OCI-LY3 (cell line): ENCODE results near the gene LGALSL.

Experiments used
- H2AFZ ChIP-seq: fragments of 200-600, 300-600 bp; shearing (Covaris generic); 2 replicates; pipeline ENCODE4 v1.6.0; 2014; ENCODE audit warnings: antibody characterized with exemption, low read depth, low read length
- H3K27ac ChIP-seq: fragments of 200-600, 300-600 bp; sonication (generic); 2 replicates; pipeline ENCODE4 v1.5.1; 2014; ENCODE audit warnings: mild to moderate bottlenecking, low read length, moderate library complexity, mixed read lengths
- H3K27me3 ChIP-seq: fragments of 200-600, 300-600 bp; sonication (generic); 2 replicates; pipeline ENCODE4 v1.6.1; 2014; ENCODE audit warnings: low read depth, low read length, mixed read lengths
- H3K36me3 ChIP-seq: fragments of 200-600, 300-600 bp; sonication (generic); replicated peaks from 2 replicates; pipeline ENCODE3; 2014; ENCODE audit warnings: low read depth, low read length, mixed read lengths
- H3K4me1 ChIP-seq: fragments of 300-600, 200-600 bp; sonication (generic); 2 replicates; pipeline ENCODE4 v1.6.1; 2014; ENCODE audit warnings: low read length, mixed read lengths
- H3K4me2 ChIP-seq: fragments of 200-600, 300-600 bp; sonication (generic); 2 replicates; pipeline ENCODE4 v1.6.1; 2014; ENCODE audit warnings: low read length, mixed read lengths
- H3K4me3 ChIP-seq: fragments of 300-600, 200-600 bp; sonication (generic); 2 replicates; pipeline ENCODE4 v1.5.1; 2014; ENCODE audit warnings: antibody characterized with exemption, mild to moderate bottlenecking, low read length, moderate library complexity
- H3K79me2 ChIP-seq: fragments of 300-600, 200-600 bp; shearing (Covaris generic); 2 replicates; pipeline ENCODE4 v1.6.1; 2014; ENCODE audit warnings: mild to moderate bottlenecking, low read length, mixed read lengths
- H3K9ac ChIP-seq: fragments of 300-600, 200-600 bp; shearing (Covaris generic); 2 replicates; pipeline ENCODE4 v1.6.0; 2014; ENCODE audit warnings: mild to moderate bottlenecking, low read length, moderate library complexity
- H3K9me3 ChIP-seq: fragments of 200-600, 300-600 bp; shearing (Covaris generic); 2 replicates; pipeline ENCODE4 v1.6.1; 2014; ENCODE audit warnings: low read length, mixed read lengths; ENCODE audit not compliant: insufficient read depth
- H4K20me1 ChIP-seq: fragments of 200-600, 300-600 bp; sonication (generic); 2 replicates; pipeline ENCODE4 v1.6.1; 2016; ENCODE audit warnings: low read length, mixed read lengths; ENCODE audit not compliant: insufficient read depth
- EZH2phosphoT487 ChIP-seq: fragments of 200-600 bp; shearing (Covaris generic); IDR thresholded peaks from 2 replicates; pipeline ENCODE4 v1.6.1; 2018; ENCODE audit warnings: antibody characterized with exemption, mixed run types, low read depth
- TF ChIP-seq, protein P1 (sequence below): fragments of 200-600, 300-600 bp; sonication (generic); IDR thresholded peaks from 2 replicates; pipeline ENCODE4 v1.5.1; 2014; ENCODE audit warnings: antibody characterized with exemption, low read length, low read depth

The LGALSL gene

GRCh38 chr2:64417624-64418023, 36.3 kb upstream of the LGALSL start:
- H3K4me3 ChIP-seq, result no peak overlapping the region
- H3K79me2 ChIP-seq, result no peaks in the 10 kb centered on the region
- H2AFZ ChIP-seq, result no peak overlapping the region
- no peaks in the 10 kb centered on the region for H4K20me1 ChIP-seq
- H3K27me3 ChIP-seq, result no peaks in the 10 kb centered on the region
- no peaks in the 10 kb centered on the region for H3K36me3 ChIP-seq
- H3K4me2 ChIP-seq, result no peak overlapping the region
- peaks cover 7% of the 10 kb centered on the region for H3K4me1 ChIP-seq
- H3K9me3 ChIP-seq, result no peaks in the 10 kb centered on the region
- H3K27ac ChIP-seq, result no peak overlapping the region
- TF ChIP-seq EZH2phosphoT487, result no peak
- TF ChIP-seq, protein P1, sequence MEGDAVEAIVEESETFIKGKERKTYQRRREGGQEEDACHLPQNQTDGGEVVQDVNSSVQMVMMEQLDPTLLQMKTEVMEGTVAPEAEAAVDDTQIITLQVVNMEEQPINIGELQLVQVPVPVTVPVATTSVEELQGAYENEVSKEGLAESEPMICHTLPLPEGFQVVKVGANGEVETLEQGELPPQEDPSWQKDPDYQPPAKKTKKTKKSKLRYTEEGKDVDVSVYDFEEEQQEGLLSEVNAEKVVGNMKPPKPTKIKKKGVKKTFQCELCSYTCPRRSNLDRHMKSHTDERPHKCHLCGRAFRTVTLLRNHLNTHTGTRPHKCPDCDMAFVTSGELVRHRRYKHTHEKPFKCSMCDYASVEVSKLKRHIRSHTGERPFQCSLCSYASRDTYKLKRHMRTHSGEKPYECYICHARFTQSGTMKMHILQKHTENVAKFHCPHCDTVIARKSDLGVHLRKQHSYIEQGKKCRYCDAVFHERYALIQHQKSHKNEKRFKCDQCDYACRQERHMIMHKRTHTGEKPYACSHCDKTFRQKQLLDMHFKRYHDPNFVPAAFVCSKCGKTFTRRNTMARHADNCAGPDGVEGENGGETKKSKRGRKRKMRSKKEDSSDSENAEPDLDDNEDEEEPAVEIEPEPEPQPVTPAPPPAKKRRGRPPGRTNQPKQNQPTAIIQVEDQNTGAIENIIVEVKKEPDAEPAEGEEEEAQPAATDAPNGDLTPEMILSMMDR, result no peak
- no peak overlapping the region for H3K9ac ChIP-seq

DNA sequence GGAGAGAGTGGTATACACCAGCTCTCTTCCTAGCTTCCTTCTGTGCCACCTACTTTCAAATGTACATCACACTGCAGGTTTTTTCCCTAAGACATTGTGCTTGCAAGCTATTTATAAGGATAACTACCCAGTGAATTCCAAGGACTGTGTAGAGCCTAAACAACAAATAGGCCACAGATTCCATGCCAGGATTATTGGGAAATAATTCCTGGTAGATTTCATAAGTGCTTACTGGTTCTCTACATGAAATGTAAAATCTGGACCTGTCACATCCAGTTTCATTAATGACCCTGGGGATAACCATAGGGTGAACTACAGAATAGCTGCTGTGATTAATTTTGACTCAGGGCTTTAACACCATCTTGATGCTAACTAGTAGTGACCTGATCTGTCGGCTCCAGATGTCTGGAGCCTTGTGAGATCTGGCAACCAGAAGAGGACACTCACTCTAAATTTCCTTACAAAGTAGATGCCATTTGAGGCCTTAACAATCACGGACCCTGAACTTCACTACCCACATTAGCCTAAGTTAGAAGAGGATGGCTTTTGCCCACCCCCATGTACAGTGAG, 34.3 kb upstream of the LGALSL start:
- Histone ChIP-seq H3K9me3 (no peaks in the 10 kb centered on the region), H3K4me1 (peaks cover 10% of the 10 kb centered on the region), H3K27ac (no peak overlapping the region), H3K9ac (no peak overlapping the region), H4K20me1 (no peaks in the 10 kb centered on the region), H3K4me2 (no peak overlapping the region), H3K79me2 (no peaks in the 10 kb centered on the region), H2AFZ (no peak overlapping the region), H3K4me3 (no peak overlapping the region), H3K27me3 (no peaks in the 10 kb centered on the region), H3K36me3 (no peaks in the 10 kb centered on the region)
- TF ChIP-seq, protein P1, result no peak
- no peak for TF ChIP-seq EZH2phosphoT487

DNA sequence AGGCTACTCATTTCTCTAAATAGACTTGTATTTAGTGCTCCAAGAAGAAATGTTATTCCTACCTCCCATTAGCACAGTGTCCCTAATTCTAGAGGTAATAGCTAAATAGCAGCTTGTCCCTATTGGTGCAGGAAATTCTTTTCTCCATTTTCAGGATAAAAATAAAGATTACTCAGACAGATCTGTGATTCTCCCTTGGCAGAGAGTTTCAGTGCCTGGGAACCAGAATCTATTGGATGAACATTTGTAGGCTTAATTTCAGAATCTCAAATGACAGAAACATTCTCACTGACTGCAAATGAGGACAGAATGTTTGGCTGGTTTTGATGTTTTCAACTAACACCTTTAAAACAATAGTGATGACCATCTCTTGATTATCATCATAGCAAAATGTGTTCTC, 33.3 kb upstream of the LGALSL start:
- Histone ChIP-seq H3K27ac (no peak overlapping the region), H2AFZ (no peak overlapping the region)

DNA sequence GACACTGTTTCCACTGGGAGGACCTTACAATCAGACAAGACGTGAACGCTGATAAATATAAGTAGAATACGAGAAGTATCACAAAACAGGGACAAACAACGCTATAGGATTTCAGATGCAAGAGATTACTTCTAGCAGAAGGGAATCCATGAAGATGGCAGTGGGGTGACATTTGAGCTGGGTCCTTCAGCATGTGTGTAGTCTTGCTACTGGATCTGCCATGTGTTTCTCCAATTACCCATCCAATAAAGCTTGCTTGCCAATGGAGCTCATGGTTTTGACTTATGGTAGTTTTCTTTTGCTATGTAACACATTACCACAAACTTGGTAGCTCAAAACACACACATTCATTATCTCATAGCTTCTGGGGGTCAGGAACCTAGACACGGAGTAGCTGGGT, 32.8 kb upstream of the LGALSL start:
- H3K4me2 ChIP-seq, result no peak overlapping the region
- peaks cover 10% of the 10 kb centered on the region for H3K4me1 ChIP-seq
- H3K36me3 ChIP-seq, result no peaks in the 10 kb centered on the region
- H3K27ac ChIP-seq, result no peak overlapping the region
- no peaks in the 10 kb centered on the region for H3K79me2 ChIP-seq
- H3K27me3 ChIP-seq, result no peaks in the 10 kb centered on the region
- no peak overlapping the region for H3K9ac ChIP-seq
- H4K20me1 ChIP-seq, result no peaks in the 10 kb centered on the region
- no peak overlapping the region for H2AFZ ChIP-seq
- H3K4me3 ChIP-seq, result no peak overlapping the region
- H3K9me3 ChIP-seq, result no peaks in the 10 kb centered on the region
- TF ChIP-seq EZH2phosphoT487, result no peak
- TF ChIP-seq, protein P1, result no peak

More for the DNA sequence above, 33.3 kb upstream of the LGALSL start:
- no peaks in the 10 kb centered on the region for H3K9me3 ChIP-seq
- no peaks in the 10 kb centered on the region for H4K20me1 ChIP-seq
- no peaks in the 10 kb centered on the region for H3K27me3 ChIP-seq
- no peak overlapping the region for H3K9ac ChIP-seq
- no peaks in the 10 kb centered on the region for H3K79me2 ChIP-seq
- peaks cover 10% of the 10 kb centered on the region for H3K4me1 ChIP-seq
- H3K4me3 ChIP-seq, result no peak overlapping the region
- TF ChIP-seq, protein P1, result no peak
- TF ChIP-seq EZH2phosphoT487, result no peak
- no peak overlapping the region for H3K4me2 ChIP-seq
- H3K36me3 ChIP-seq, result no peaks in the 10 kb centered on the region
